Erythroblast (primary cell): ENCODE data around the gene RGS11.
"Not testable (repeated sequence)": the region's sequence is repeated elsewhere in the genome, so short reads cannot be mapped to it uniquely, and the experiment has no call there.

ENCODE experiments used
- DNase-seq, 2 experiments: peaks; one replicate each; lab custom pipeline; 2025; lab: John Stamatoyannopoulos, UW
- GATA1 ChIP-seq: IDR thresholded peaks from 2 replicates; pipeline ENCODE4 v1.6.1; 2011; ENCODE audit warnings: low read depth, mild to moderate bottlenecking, control low read depth, low read length, moderate library complexity
- POLR2A ChIP-seq: IDR thresholded peaks from 2 replicates; pipeline ENCODE4 v1.6.1; 2011; ENCODE audit warnings: mild to moderate bottlenecking, low read length

RGS11 gene

GRCh38 chr16:255183-255582 is 20.6 kb downstream of the RGS11 start:
- no peak for DNase-seq
- TF ChIP-seq POLR2A (no peak), GATA1 (no peak)

- TF ChIP-seq POLR2A: no peak
- no peak for TF ChIP-seq GATA1
- DNase-seq: no peak
These were observed 21.3 kb downstream of the RGS11 start for GRCh38 chr16:254461-254860.

GRCh38 chr16:253833-254232 is 21.9 kb downstream of the RGS11 start:
- DNase-seq: no peak
- TF ChIP-seq GATA1 (no peak), POLR2A (no peak)

- no peak for TF ChIP-seq POLR2A
- no peak for TF ChIP-seq GATA1
- DNase-seq: no peak
These were observed 23.1 kb downstream of the RGS11 start for GRCh38 chr16:252366-253337.

GRCh38 chr16:249431-249830 is 26.3 kb downstream of the RGS11 start:
- TF ChIP-seq POLR2A: no peak
- no peak for TF ChIP-seq GATA1
- no peak for DNase-seq

- no peak for DNase-seq
- no peak for TF ChIP-seq GATA1
These were observed 28.7 kb downstream of the RGS11 start for GRCh38 chr16:247027-247426.

- no peak for DNase-seq
- no peak for TF ChIP-seq POLR2A
- TF ChIP-seq GATA1: no peak
These were observed 30.6 kb downstream of the RGS11 start for GRCh38 chr16:245105-245504.

- no peak for DNase-seq
- TF ChIP-seq POLR2A (no peak), GATA1 (no peak)
These were observed 32.4 kb downstream of the RGS11 start for GRCh38 chr16:243348-243747.

GRCh38 chr16:242281-242680 is 33.5 kb downstream of the RGS11 start:
- no peak for TF ChIP-seq GATA1
- no peak for TF ChIP-seq POLR2A
- no peak for DNase-seq

- TF ChIP-seq GATA1 (no peak), POLR2A (no peak)
These were observed 35.2 kb downstream of the RGS11 start for GRCh38 chr16:240559-240958.

GRCh38 chr16:239948-240277 is 35.8 kb downstream of the RGS11 start:
- no peak for DNase-seq
- TF ChIP-seq GATA1 (no peak), POLR2A (no peak)

More at GRCh38 chr16:240559-240958, 35.2 kb downstream of the RGS11 start:
- no peak for DNase-seq

GRCh38 chr16:234468-235305 is 41.1 kb downstream of the RGS11 start, which contains the start of gene FAM234A:
TSS of gene FAM234A (plus strand) at chr16:234821. CDS start at chr16:254414, 19,593 bp downstream.
- DNase-seq: peak; percentile 96 to 98
- TF ChIP-seq GATA1 (no peak), POLR2A (peak; percentile 94)

- TF ChIP-seq POLR2A: no peak
- no peak for TF ChIP-seq GATA1
- no peak for DNase-seq
These were observed 44.8 kb downstream of the RGS11 start for GRCh38 chr16:230949-231348.

- not testable (repeated sequence) for DNase-seq
These were observed 45.4 kb downstream of the RGS11 start for GRCh38 chr16:230351-230750.
